H9 (cell line): Measurements from ENCODE around the gene PPP1R14C. TPM values are rescaled to one million over a fixed set of nuclear protein-coding genes. Genes with fewer than 3 reads are reported as not detected.

ENCODE experiments used
- DNase-seq: peaks from one replicate; pipeline ENCODE4 v3.0.0-alpha.2; 2017
- H2AFZ ChIP-seq: one replicate; pipeline ENCODE4 v1.6.1; 2013; ENCODE audit warnings: mild to moderate bottlenecking, low read length, control low read depth, moderate library complexity
- H2AK5ac ChIP-seq: 2 replicates; pipeline ENCODE4 v1.6.1; 2013; ENCODE audit warnings: low read length, control low read depth, mixed read lengths; ENCODE audit not compliant: insufficient read length
- H2BK120ac ChIP-seq: one replicate; pipeline ENCODE4 v1.6.1; 2013; ENCODE audit warnings: low read depth, mild to moderate bottlenecking, low read length, control low read depth, inconsistent platforms; ENCODE audit not compliant: poor library complexity, severe bottlenecking
- H2BK12ac ChIP-seq: 2 replicates; pipeline ENCODE4 v1.6.1; 2013; ENCODE audit warnings: low read length, control low read depth, mixed read lengths, low read depth; ENCODE audit not compliant: insufficient read length
- H2BK15ac ChIP-seq: 2 replicates; pipeline ENCODE4 v1.6.1; 2013; ENCODE audit warnings: low read depth, low read length, control low read depth
- H2BK20ac ChIP-seq: one replicate; pipeline ENCODE4 v1.6.1; 2013; ENCODE audit warnings: low read depth, mild to moderate bottlenecking, low read length, control low read depth, inconsistent platforms; ENCODE audit not compliant: poor library complexity, severe bottlenecking
- H2BK5ac ChIP-seq: 2 replicates; pipeline ENCODE4 v1.6.1; 2013; ENCODE audit warnings: low read length, control low read depth, mixed read lengths; ENCODE audit not compliant: insufficient read length
- H3K14ac ChIP-seq: 2 replicates; pipeline ENCODE4 v1.6.1; 2013; ENCODE audit warnings: low read length, control low read depth; ENCODE audit not compliant: insufficient read depth
- H3K18ac ChIP-seq: 2 replicates; pipeline ENCODE4 v1.6.1; 2013; ENCODE audit warnings: low read depth, mild to moderate bottlenecking, mixed read lengths, low read length, control low read depth; ENCODE audit not compliant: insufficient read length
- H3K23ac ChIP-seq: 2 replicates; pipeline ENCODE4 v1.6.1; 2013; ENCODE audit warnings: low read length, control low read depth, mixed read lengths, low read depth; ENCODE audit not compliant: insufficient read length
- H3K23me2 ChIP-seq: 2 replicates; pipeline ENCODE4 v1.6.1; 2013; ENCODE audit warnings: low read depth, mild to moderate bottlenecking, mixed read lengths, low read length, control low read depth; ENCODE audit not compliant: insufficient read length, poor library complexity, severe bottlenecking
- H3K27ac ChIP-seq: 2 replicates; pipeline ENCODE4 v1.5.1; 2013; ENCODE audit warnings: low read length, control low read depth, mixed read lengths, low read depth; ENCODE audit not compliant: insufficient read length
- H3K27me3 ChIP-seq: 2 replicates; pipeline ENCODE4 v1.6.1; 2013; ENCODE audit warnings: low read length, control low read depth, inconsistent platforms; ENCODE audit not compliant: insufficient read depth
- H3K4ac ChIP-seq: 2 replicates; pipeline ENCODE4 v1.6.1; 2013; ENCODE audit warnings: low read depth, mild to moderate bottlenecking, control low read depth, inconsistent platforms, low read length, moderate library complexity
- H3K4me1 ChIP-seq: 2 replicates; pipeline ENCODE4 v1.6.1; 2013; ENCODE audit warnings: low read length, control low read depth, inconsistent platforms; ENCODE audit not compliant: insufficient read depth
- H3K4me2 ChIP-seq: 2 replicates; pipeline ENCODE4 v1.6.1; 2013; ENCODE audit warnings: low read length, control low read depth, mixed read lengths; ENCODE audit not compliant: insufficient read length, insufficient read depth
- H3K56ac ChIP-seq: 2 replicates; pipeline ENCODE4 v1.6.1; 2013; ENCODE audit warnings: low read depth, mild to moderate bottlenecking, mixed read lengths, low read length, control low read depth; ENCODE audit not compliant: insufficient read length
- H3K79me1 ChIP-seq: 2 replicates; pipeline ENCODE4 v1.6.1; 2013; ENCODE audit warnings: low read depth, mild to moderate bottlenecking, moderate library complexity, low read length, control low read depth, inconsistent platforms; ENCODE audit not compliant: insufficient read depth, poor library complexity, severe bottlenecking
- H3K79me2 ChIP-seq: 2 replicates; pipeline ENCODE4 v1.6.1; 2013; ENCODE audit warnings: low read length, control low read depth, inconsistent platforms; ENCODE audit not compliant: insufficient read depth
- H3K9ac ChIP-seq: 2 replicates; pipeline ENCODE4 v1.6.1; 2013; ENCODE audit warnings: low read length, control low read depth, mixed read lengths; ENCODE audit not compliant: insufficient read length; ENCODE audit errors: extremely low read depth
- H3K9me3 ChIP-seq: one replicate; pipeline ENCODE4 v1.6.1; 2013; ENCODE audit warnings: low read depth, low read length, inconsistent platforms; ENCODE audit not compliant: control insufficient read depth
- H3T11ph ChIP-seq: one replicate; pipeline ENCODE4 v1.6.1; 2013; ENCODE audit warnings: mild to moderate bottlenecking, low read length, control low read depth, inconsistent platforms
- H4K20me1 ChIP-seq: one replicate; pipeline ENCODE4 v1.6.1; 2013; ENCODE audit not compliant: control insufficient read depth, insufficient read length, insufficient read depth
- H4K5ac ChIP-seq: 2 replicates; pipeline ENCODE4 v1.6.1; 2013; ENCODE audit warnings: low read depth, mild to moderate bottlenecking, mixed read lengths, low read length, control low read depth; ENCODE audit not compliant: insufficient read length
- H4K8ac ChIP-seq: replicated peaks from 2 replicates; pipeline ENCODE4 v1.6.1; 2013; ENCODE audit warnings: low read length, control low read depth, mixed read lengths, low read depth; ENCODE audit not compliant: insufficient read length
- H4K91ac ChIP-seq: 2 replicates; pipeline ENCODE4 v1.6.1; 2013; ENCODE audit warnings: low read depth, mild to moderate bottlenecking, moderate library complexity, mixed read lengths, low read length, control low read depth; ENCODE audit not compliant: insufficient read length
- H3K27ac Mint-ChIP-seq, 3 experiments: 2 replicates in 2 of 3; 3 replicates in 1 of 3; pipeline ENCODE4 v1.8.0; 2020 to 2021; ENCODE audit warnings: mixed read lengths in 3 of 3, mild to moderate bottlenecking in 1 of 3, moderate library complexity in 1 of 3
- H3K27me3 Mint-ChIP-seq: 2 replicates; pipeline ENCODE4 v1.8.0; 2021; ENCODE audit warnings: low read depth, mild to moderate bottlenecking, moderate library complexity, mixed read lengths
- H3K36me3 Mint-ChIP-seq, 3 experiments: 2 replicates in 2 of 3; 3 replicates in 1 of 3; pipeline ENCODE4 v1.8.0; 2020 to 2021; ENCODE audit warnings: low read depth in 3 of 3, mixed read lengths in 3 of 3; ENCODE audit not compliant: insufficient read depth in 1 of 3
- H3K4me1 Mint-ChIP-seq, 2 experiments: 2 replicates each; pipeline ENCODE4 v1.8.0; 2020; ENCODE audit warnings: mixed read lengths in 2 of 2
- H3K4me3 Mint-ChIP-seq, 2 experiments: 2 replicates in 1 of 2; 3 replicates in 1 of 2; pipeline ENCODE4 v1.8.0; 2020 to 2021; ENCODE audit warnings: mild to moderate bottlenecking in 2 of 2, mixed read lengths in 2 of 2, moderate library complexity in 1 of 2
- H3K9me3 Mint-ChIP-seq, 2 experiments: 2 replicates in 1 of 2; 3 replicates in 1 of 2; pipeline ENCODE4 v1.8.0; 2020; ENCODE audit warnings: mild to moderate bottlenecking in 2 of 2, mixed read lengths in 2 of 2, moderate library complexity in 1 of 2
- WGBS: extraction: QIAGEN DNeasy Blood & Tissue Kit; methylation state at CpG from one replicate; pipeline ENCODE4 v1.1.7; 2013; ENCODE audit warnings: missing lambda C conversion rate, low lambda C conversion rate, mixed read lengths; ENCODE audit not compliant: insufficient read length; ENCODE audit errors: extremely low coverage; 5-methylcytosine and 5-hydroxymethylcytosine counted together
- total RNA-seq: library from RNA; stranded (reverse); gene quantifications from 2 replicates; pipeline ENCODE4 v1.2.1, GENCODE V29; 2021
- TF ChIP-seq, protein P1 (sequence below): fragments of 200-600 bp; sonication (generic); conservative IDR thresholded peaks from 3 replicates; pipeline ENCODE4 v1.8.0; 2021; ENCODE audit warnings: antibody characterized with exemption, mild to moderate bottlenecking

The PPP1R14C gene
- total RNA-seq, 1 experiment from 2014 or later, result 0.37 TPM

DNA sequence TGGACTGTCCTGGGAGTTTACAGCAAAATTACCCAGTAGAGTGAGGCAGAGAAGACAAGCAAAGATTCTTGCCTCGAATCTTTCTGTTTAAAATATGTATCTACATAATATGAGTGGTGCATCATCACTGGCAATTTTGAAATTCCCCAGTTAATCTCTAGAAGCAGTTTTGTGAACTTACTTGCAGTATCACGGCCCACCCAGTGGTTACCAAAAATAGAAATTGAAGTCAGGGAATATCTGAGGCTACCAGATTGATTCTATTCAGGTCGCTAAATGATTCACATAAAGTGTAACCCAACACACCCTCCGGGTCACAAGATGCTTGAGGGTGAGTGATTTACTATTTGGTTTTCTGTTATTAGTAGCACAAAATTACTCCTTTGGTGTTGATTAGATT, 111.9 kb downstream of the PPP1R14C start:
- WGBS, result no CpG with 5 or more reads among the region's 4 CpGs
- Histone ChIP-seq H4K8ac (no peak overlapping the region), H3K23me2 (no peaks in the 10 kb centered on the region), H4K20me1 (peaks cover 2% of the 10 kb centered on the region), H3K27ac (no peak overlapping the region), H2BK5ac (no peak overlapping the region), H3K56ac (no peak overlapping the region), H3K79me1 (no peaks in the 10 kb centered on the region), H3K23ac (no peak overlapping the region), H2BK12ac (no peak overlapping the region), H3K9ac (no peak overlapping the region), H2BK20ac (no peak overlapping the region), H3K14ac (no peak overlapping the region), H4K5ac (no peak overlapping the region), H3K18ac (no peak overlapping the region), H3K4ac (no peak overlapping the region), H3K79me2 (no peaks in the 10 kb centered on the region), H2BK120ac (no peak overlapping the region), H2AFZ (no peak overlapping the region), H3K4me1 (no peaks in the 10 kb centered on the region), H2BK15ac (no peak overlapping the region), H3K27me3 (no peaks in the 10 kb centered on the region), H2AK5ac (no peak overlapping the region), H3K9me3 (no peaks in the 10 kb centered on the region), H3K4me2 (no peak overlapping the region), H3T11ph (no peak overlapping the region), H4K91ac (no peak overlapping the region)
- peaks cover 10 to 18% of the 10 kb centered on the region in 2 experiments for H3K4me1 Mint-ChIP-seq
- peaks cover 9% of the 10 kb centered on the region for H3K27me3 Mint-ChIP-seq
- TF ChIP-seq, protein P1, sequence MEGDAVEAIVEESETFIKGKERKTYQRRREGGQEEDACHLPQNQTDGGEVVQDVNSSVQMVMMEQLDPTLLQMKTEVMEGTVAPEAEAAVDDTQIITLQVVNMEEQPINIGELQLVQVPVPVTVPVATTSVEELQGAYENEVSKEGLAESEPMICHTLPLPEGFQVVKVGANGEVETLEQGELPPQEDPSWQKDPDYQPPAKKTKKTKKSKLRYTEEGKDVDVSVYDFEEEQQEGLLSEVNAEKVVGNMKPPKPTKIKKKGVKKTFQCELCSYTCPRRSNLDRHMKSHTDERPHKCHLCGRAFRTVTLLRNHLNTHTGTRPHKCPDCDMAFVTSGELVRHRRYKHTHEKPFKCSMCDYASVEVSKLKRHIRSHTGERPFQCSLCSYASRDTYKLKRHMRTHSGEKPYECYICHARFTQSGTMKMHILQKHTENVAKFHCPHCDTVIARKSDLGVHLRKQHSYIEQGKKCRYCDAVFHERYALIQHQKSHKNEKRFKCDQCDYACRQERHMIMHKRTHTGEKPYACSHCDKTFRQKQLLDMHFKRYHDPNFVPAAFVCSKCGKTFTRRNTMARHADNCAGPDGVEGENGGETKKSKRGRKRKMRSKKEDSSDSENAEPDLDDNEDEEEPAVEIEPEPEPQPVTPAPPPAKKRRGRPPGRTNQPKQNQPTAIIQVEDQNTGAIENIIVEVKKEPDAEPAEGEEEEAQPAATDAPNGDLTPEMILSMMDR, result no peak
- H3K36me3 Mint-ChIP-seq, result no peaks in the 10 kb centered on the region
- DNase-seq, result no peak
- no peaks in the 10 kb centered on the region; a peak in 1 of 5 replicates for H3K9me3 Mint-ChIP-seq
- no peak overlapping the region for H3K4me3 Mint-ChIP-seq
- H3K27ac Mint-ChIP-seq, result no peak overlapping the region
